Keratinocyte (primary cell): Measurements from ENCODE around the gene KTI12. TPM values are rescaled to one million over a fixed set of nuclear protein-coding genes. Genes with fewer than 3 reads are reported as not detected.

Experiments used
- DNase-seq: peaks from one replicate; pipeline ENCODE4 v3.0.0-alpha.2; 2011; ENCODE audit warnings: low read depth, missing footprints, low spot score
- FAIRE-seq: peaks from 2 replicates; lab custom pipeline; 2011; peaks lifted over from hg19 to GRCh38; lab: Jason Lieb, UNC
- H2AFZ ChIP-seq: 2 replicates; pipeline ENCODE4 v1.6.0; 2012; ENCODE audit warnings: low read length, control low read depth, inconsistent platforms; ENCODE audit not compliant: control insufficient read depth
- H3K27ac ChIP-seq: 2 replicates; pipeline ENCODE4 v1.5.1; 2011; ENCODE audit warnings: low read length; ENCODE audit not compliant: control insufficient read depth, insufficient read depth
- H3K27me3 ChIP-seq: 3 replicates; pipeline ENCODE4 v1.6.0; 2011; ENCODE audit warnings: low read length; ENCODE audit not compliant: control insufficient read depth, insufficient read depth; ENCODE audit errors: extremely low read depth
- H3K36me3 ChIP-seq, 2 experiments: 2 replicates in 1 of 2; 3 replicates in 1 of 2; pipeline ENCODE4 v1.5.1; 2011; ENCODE audit warnings: low read length in 2 of 2, mild to moderate bottlenecking in 1 of 2; ENCODE audit not compliant: control insufficient read depth in 2 of 2, insufficient read depth in 2 of 2; ENCODE audit errors: extremely low read depth in 1 of 2
- H3K4me1 ChIP-seq: 3 replicates; pipeline ENCODE4 v1.5.1; 2011; ENCODE audit warnings: low read length; ENCODE audit not compliant: control insufficient read depth, insufficient read depth; ENCODE audit errors: extremely low read depth
- H3K4me2 ChIP-seq: 3 replicates; pipeline ENCODE4 v1.6.0; 2011; ENCODE audit warnings: low read depth, low read length; ENCODE audit not compliant: control insufficient read depth, insufficient read depth; ENCODE audit errors: extremely low read depth
- H3K4me3 ChIP-seq, 3 experiments: fragments of 200-600 bp in 1 of 3; sonication (generic) in 1 of 3; 2 replicates in 2 of 3; 3 replicates in 1 of 3; pipeline ENCODE4 v1.5.1; 2011 to 2016; ENCODE audit warnings: low read length in 3 of 3, mild to moderate bottlenecking in 3 of 3, control low read depth in 2 of 3, inconsistent platforms in 1 of 3, low read depth in 1 of 3, mixed read lengths in 1 of 3, mixed run types in 1 of 3, moderate library complexity in 1 of 3; ENCODE audit not compliant: control insufficient read depth in 2 of 3, insufficient read depth in 2 of 3; ENCODE audit errors: extremely low read depth in 1 of 3
- H3K79me2 ChIP-seq: 2 replicates; pipeline ENCODE4 v1.6.0; 2012; ENCODE audit warnings: low read length; ENCODE audit not compliant: control insufficient read depth, insufficient read depth
- H3K9ac ChIP-seq: 3 replicates; pipeline ENCODE4 v1.6.0; 2011; ENCODE audit warnings: low read length; ENCODE audit not compliant: control insufficient read depth, insufficient read depth; ENCODE audit errors: extremely low read depth
- H3K9me1 ChIP-seq: 3 replicates; pipeline ENCODE4 v1.6.0; 2011; ENCODE audit warnings: low read length; ENCODE audit not compliant: control insufficient read depth, insufficient read depth; ENCODE audit errors: extremely low read depth
- H3K9me3 ChIP-seq: 2 replicates; pipeline ENCODE4 v1.5.1; 2012; ENCODE audit warnings: low read depth, low read length; ENCODE audit not compliant: control insufficient read depth
- H4K20me1 ChIP-seq: 3 replicates; pipeline ENCODE4 v1.6.0; 2011; ENCODE audit warnings: low read length; ENCODE audit not compliant: control insufficient read depth, insufficient read depth; ENCODE audit errors: extremely low read depth
- CTCF ChIP-seq, 3 experiments: IDR thresholded peaks in 1 of 3; conservative IDR thresholded peaks in 1 of 3; optimal IDR thresholded peaks in 1 of 3; 2 replicates in 2 of 3; 3 replicates in 1 of 3; pipeline versions ENCODE3 to v1.5.1; 2011; ENCODE audit warnings: low read length in 3 of 3, mild to moderate bottlenecking in 3 of 3, moderate library complexity in 2 of 3, control low read depth in 1 of 3, inconsistent platforms in 1 of 3; ENCODE audit not compliant: insufficient read depth in 2 of 3; ENCODE audit errors: extremely low read depth in 1 of 3
- EZH2 ChIP-seq: IDR thresholded peaks from one replicate; pipeline ENCODE4 v1.6.1; 2012; ENCODE audit warnings: inconsistent platforms, mild to moderate bottlenecking, low read length, moderate library complexity
- dilution Hi-C: fragments of 300-500 bp; cut with MboI; formaldehyde crosslinking; loops from one replicate; pipeline ENCODE4 v1.7.0; 2020; ENCODE audit warnings: low sequenced_read_pairs; ENCODE audit not compliant: extremely low pct_ligation_motif_present
- polyA plus RNA-seq, 5 experiments: library from polyadenylated mRNA; depleted of rRNA in 3 of 5; stranded (reverse) in 3 of 5; stranded (forward) in 1 of 5; unstranded in 1 of 5; fragments of >200 nt; gene quantifications; 1 replicate in 1 of 5; 2 replicates in 3 of 5; 3 replicates in 1 of 5; pipeline versions ENCODE4 v1.2.1 to v1.2.3, GENCODE V29; 2011 to 2012; ENCODE audit warnings: missing spikeins in 2 of 5, low read depth in 1 of 5, low replicate concordance in 1 of 5

KTI12 gene
- polyA plus RNA-seq, 1 donor (not counting 4 experiments of a cell fraction or from before 2014, with no cell fraction given): 8.1 TPM

- no peak overlapping the region for H3K9ac ChIP-seq
- peaks cover 48% of the 10 kb centered on the region for H3K79me2 ChIP-seq
- H3K9me1 ChIP-seq: no peaks in the 10 kb centered on the region
- no peak for TF ChIP-seq CTCF (optimal IDR thresholded peaks at IDR 0.05 in 1 of 3, IDR thresholded peaks at IDR 0.05 in 1 of 3, conservative IDR thresholded peaks at IDR 0.05 in 1 of 3; ENCODE audit: extremely low read depth in 1 of 3, insufficient read depth in 2 of 3, low read length in 3 of 3)
- no peak for TF ChIP-seq EZH2
- H3K4me3 ChIP-seq: no peak overlapping the region
- dilution Hi-C loops: no loop called here
- no peaks in the 10 kb centered on the region for H3K27me3 ChIP-seq
- peaks cover 0 to 14% of the 10 kb centered on the region in 2 experiments for H3K36me3 ChIP-seq
- no peaks in the 10 kb centered on the region for H3K4me1 ChIP-seq
- FAIRE-seq (no peak), DNase-seq (no peak)
- no peak overlapping the region for H3K4me2 ChIP-seq
- no peaks in the 10 kb centered on the region for H4K20me1 ChIP-seq
- H3K9me3 ChIP-seq: no peaks in the 10 kb centered on the region
- H3K27ac ChIP-seq: no peak overlapping the region
- no peak overlapping the region for H2AFZ ChIP-seq
These were observed 38.7 kb upstream of the KTI12 start for GRCh38 chr1:52072291-52072690.

GRCh38 chr1:52070704-52071103, 37.1 kb upstream of the KTI12 start:
- FAIRE-seq: no peak
- no peak overlapping the region for H3K27ac ChIP-seq
- H2AFZ ChIP-seq: no peak overlapping the region
- no peak overlapping the region for H3K4me2 ChIP-seq
- no peak overlapping the region for H3K9ac ChIP-seq
- no peaks in the 10 kb centered on the region for H3K9me1 ChIP-seq
- no peaks in the 10 kb centered on the region for H3K9me3 ChIP-seq
- H3K4me1 ChIP-seq: no peaks in the 10 kb centered on the region
- H3K79me2 ChIP-seq: peaks cover 45% of the 10 kb centered on the region
- TF ChIP-seq CTCF (optimal IDR thresholded peaks at IDR 0.05 in 1 of 3, IDR thresholded peaks at IDR 0.05 in 1 of 3, conservative IDR thresholded peaks at IDR 0.05 in 1 of 3; ENCODE audit: extremely low read depth in 1 of 3, insufficient read depth in 2 of 3, low read length in 3 of 3) (no peak), EZH2 (no peak)
- H4K20me1 ChIP-seq: no peaks in the 10 kb centered on the region
- H3K27me3 ChIP-seq: no peaks in the 10 kb centered on the region
- dilution Hi-C loops: no loop called here
- peaks cover 0 to 21% of the 10 kb centered on the region in 2 experiments for H3K36me3 ChIP-seq
- H3K4me3 ChIP-seq: no peak overlapping the region
- DNase-seq: no peak
